Lower lobe of right lung (tissue), 2 donors: ENCODE data around the gene SLC25A10. TPM values are rescaled to one million over a fixed set of nuclear protein-coding genes. Genes with fewer than 3 reads are reported as not detected.

Experiments
- ATAC-seq, 2 donors: fragments of 200-7000 bp; cut with Tn5 transposase; one replicate each; pipeline ENCODE4 v1.9.1; 2020 to 2022; ENCODE audit warnings: mild to moderate bottlenecking in 2 of 2, moderate library complexity in 2 of 2
- DNase-seq: peaks from one replicate; pipeline ENCODE4 v3.0.0-alpha.2; 2020
- H3K27ac ChIP-seq: fragments of 200-600 bp; one replicate; pipeline ENCODE4 v1.8.0; 2022
- H3K27me3 ChIP-seq: fragments of 200-600 bp; one replicate; pipeline ENCODE4 v1.8.0; 2022; ENCODE audit warnings: low read depth
- H3K36me3 ChIP-seq: fragments of 200-600 bp; one replicate; pipeline ENCODE4 v1.8.0; 2022; ENCODE audit warnings: mild to moderate bottlenecking
- H3K4me1 ChIP-seq: fragments of 200-600 bp; one replicate; pipeline ENCODE4 v1.8.0; 2022
- H3K4me3 ChIP-seq: fragments of 200-600 bp; one replicate; pipeline ENCODE4 v1.8.0; 2022; ENCODE audit warnings: mild to moderate bottlenecking
- H3K9me3 ChIP-seq: fragments of 200-600 bp; one replicate; pipeline ENCODE4 v1.8.0; 2022
- CTCF ChIP-seq: fragments of 200-600 bp; IDR thresholded peaks from one replicate; pipeline ENCODE4 v1.8.0; 2022; ENCODE audit warnings: antibody characterized with exemption, mild to moderate bottlenecking
- intact Hi-C: fragments of 100-400 bp; cut with DNase I; formaldehyde crosslinking; loops from one replicate; pipeline ENCODE4 v1.11.0; 2022
- total RNA-seq: library from RNA; stranded (reverse); fragmentation: NEBNext Ultra II Directional; extraction: Animal tissue kit (Norgen Biotek cat#: 25700); gene quantifications from one replicate; pipeline ENCODE4 v1.2.1, GENCODE V29; 2021
- donor health status: DM: no; HTN: yes; CAD: no; lungs with severe emphysema.

SLC25A10 gene
- total RNA-seq, 1 donor from 2014 or later = 7.3 TPM

DNA sequence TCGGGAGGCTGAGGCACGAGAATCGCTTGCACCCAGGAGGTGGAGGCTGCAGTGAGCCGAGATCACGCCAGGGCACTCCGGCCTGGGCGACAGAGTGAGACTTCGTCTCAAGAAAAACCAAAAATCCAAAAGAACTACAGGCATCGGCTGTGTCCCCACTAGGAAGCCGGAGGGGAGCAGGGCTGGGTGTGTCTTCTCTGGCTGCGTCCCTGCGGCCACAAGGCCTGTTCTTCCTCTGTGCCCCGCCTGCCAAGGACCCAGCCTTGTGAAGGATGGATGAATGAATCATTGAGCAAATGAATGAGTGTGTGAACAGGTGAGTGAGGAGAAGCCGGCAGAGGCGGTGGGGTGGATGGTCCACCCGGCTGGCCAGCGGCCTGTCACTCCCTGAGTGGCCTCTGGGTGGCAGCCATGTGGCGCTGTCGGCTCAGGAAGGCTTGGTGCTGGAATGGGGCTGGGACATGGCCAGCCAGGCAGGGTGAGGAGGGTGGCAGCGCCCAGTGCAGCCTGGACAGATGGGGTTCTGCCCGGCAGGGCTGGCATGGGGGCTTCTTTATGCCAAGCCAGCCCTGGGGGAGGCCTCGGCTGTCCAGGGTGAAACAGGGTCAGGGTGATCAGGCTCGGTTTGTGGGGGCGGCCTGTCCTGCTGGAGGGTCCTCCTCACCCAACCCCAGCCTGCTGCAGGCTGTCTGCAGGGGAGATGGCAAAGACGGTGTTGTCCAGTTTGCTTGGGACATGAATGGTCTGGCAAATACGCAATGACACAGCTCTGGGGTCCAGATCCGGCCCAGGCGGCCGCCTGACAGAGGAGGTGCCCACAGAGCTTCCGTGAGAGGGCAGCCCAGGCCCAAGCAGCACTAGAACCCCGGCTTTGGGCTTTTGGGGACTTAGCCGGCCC lies 21.7 kb downstream of the SLC25A10 start:
- no peak overlapping the region for H3K27ac ChIP-seq
- peak; percentile 96 for TF ChIP-seq CTCF
- intact Hi-C loops = no loop called here
- no peak overlapping the region for H3K4me3 ChIP-seq
- H3K36me3 ChIP-seq = no peaks in the 10 kb centered on the region
- peaks cover 21% of the 10 kb centered on the region for H3K27me3 ChIP-seq
- peaks cover 14% of the 10 kb centered on the region for H3K4me1 ChIP-seq
- ATAC-seq = peak; percentile 93 to 94
- no peaks in the 10 kb centered on the region for H3K9me3 ChIP-seq
- peak; percentile 89 for DNase-seq

GRCh38 chr17:81734405-81735263 lies 22.6 kb downstream of the SLC25A10 start:
- TF ChIP-seq CTCF = no peak
- Histone ChIP-seq H3K27me3 (peaks cover 13% of the 10 kb centered on the region), H3K36me3 (no peaks in the 10 kb centered on the region), H3K27ac (no peak overlapping the region), H3K4me3 (no peak overlapping the region), H3K9me3 (no peaks in the 10 kb centered on the region), H3K4me1 (peaks cover 14% of the 10 kb centered on the region)
- intact Hi-C loops = no loop called here
- ATAC-seq = peak in 1 of 2 donors; percentile 7
- DNase-seq = peak; percentile 38

DNA sequence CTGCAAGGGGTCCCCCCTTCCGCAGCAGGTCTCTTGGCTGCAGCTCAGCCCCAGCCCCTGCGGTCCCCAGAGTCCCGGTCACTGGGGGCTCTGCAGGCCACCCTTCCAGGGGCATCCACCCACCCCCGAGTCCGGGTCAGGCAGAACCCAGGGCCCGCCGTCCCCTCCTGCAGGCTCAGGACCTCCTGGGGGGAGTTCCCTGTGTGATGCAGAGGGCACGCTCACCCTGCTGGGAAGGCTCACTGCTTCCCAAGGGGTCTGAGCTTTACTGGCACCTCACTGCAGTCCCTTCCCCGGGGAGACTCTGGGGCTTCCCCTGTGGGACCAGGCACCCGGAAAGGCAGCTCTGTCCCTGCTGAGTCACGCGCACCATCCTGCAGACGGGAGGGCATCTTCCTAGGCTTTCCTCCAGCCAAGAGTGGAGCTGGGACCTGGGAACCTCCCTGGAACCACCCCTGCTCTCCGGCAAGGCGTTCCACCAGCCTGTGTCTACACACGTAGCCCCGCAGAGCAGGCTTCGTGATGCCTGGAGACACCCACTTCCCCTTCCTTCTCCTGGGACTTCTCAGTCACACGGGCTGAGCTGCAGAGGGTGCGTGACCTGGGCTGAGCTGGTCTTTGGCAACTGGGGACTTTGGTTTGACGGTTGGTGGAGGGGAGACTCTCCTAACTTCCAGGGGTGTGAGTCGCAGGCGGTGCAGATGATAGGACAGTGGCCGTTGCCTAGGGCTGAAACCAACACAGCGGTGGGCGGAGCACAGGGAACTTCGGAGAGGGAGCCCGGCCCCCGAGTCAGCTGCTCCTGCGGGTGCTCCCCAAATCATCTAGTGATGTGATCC lies 23.4 kb downstream of the SLC25A10 start:
- Histone ChIP-seq H3K27ac (peak overlapping the region; percentile 31), H3K9me3 (no peaks in the 10 kb centered on the region), H3K4me1 (peaks cover 15% of the 10 kb centered on the region), H3K4me3 (peak overlapping the region; percentile 17), H3K36me3 (no peaks in the 10 kb centered on the region), H3K27me3 (peaks cover 12% of the 10 kb centered on the region)
- peak; percentile 80 for DNase-seq
- TF ChIP-seq CTCF = no peak
- intact Hi-C loops = no loop called here
- ATAC-seq = peak; percentile 39 to 70

GRCh38 chr17:81737947-81738800 lies 26.1 kb downstream of the SLC25A10 start:
- ATAC-seq = no peak
- Histone ChIP-seq H3K27ac (no peak overlapping the region), H3K9me3 (no peaks in the 10 kb centered on the region), H3K4me1 (peaks cover 18% of the 10 kb centered on the region), H3K27me3 (peaks cover 14% of the 10 kb centered on the region), H3K36me3 (no peaks in the 10 kb centered on the region), H3K4me3 (no peak overlapping the region)
- DNase-seq = no peak
- intact Hi-C loops = no loop called here
- TF ChIP-seq CTCF = no peak
